Hepatocyte (in vitro differentiated cells): ENCODE measurements around the gene SPX. TPM values are rescaled to one million over a fixed set of nuclear protein-coding genes. Genes with fewer than 3 reads are reported as not detected.
A peak's percentile ranks its signal among the peaks of the same experiment; 100 is the strongest.

Experiments
- DNase-seq: peaks from one replicate; pipeline ENCODE4 v3.0.0-alpha.2; 2016; ENCODE audit warnings: low spot score
- H2AFZ ChIP-seq: fragments of 200-600 bp; sonication (generic); 2 replicates; pipeline ENCODE4 v1.6.0; 2016; ENCODE audit warnings: antibody characterized with exemption, mild to moderate bottlenecking
- H3K27ac ChIP-seq: fragments of 200-600 bp; sonication (generic); 2 replicates; pipeline ENCODE4 v1.5.1; 2016; ENCODE audit warnings: mild to moderate bottlenecking
- H3K27me3 ChIP-seq: fragments of 200-600 bp; sonication (generic); 2 replicates; pipeline ENCODE4 v1.6.1; 2016
- H3K36me3 ChIP-seq: fragments of 200-600 bp; sonication (generic); replicated peaks from 2 replicates; pipeline ENCODE4 v1.5.1; 2016; ENCODE audit warnings: low read depth; ENCODE audit not compliant: insufficient read depth
- H3K4me1 ChIP-seq: fragments of 200-600 bp; sonication (generic); 2 replicates; pipeline ENCODE4 v1.5.1; 2016; ENCODE audit warnings: mild to moderate bottlenecking, moderate library complexity; ENCODE audit not compliant: insufficient read depth
- H3K4me2 ChIP-seq: fragments of 200-600 bp; sonication (generic); 2 replicates; pipeline ENCODE4 v1.6.0; 2016
- H3K4me3 ChIP-seq: fragments of 200-600 bp; sonication (generic); 2 replicates; pipeline ENCODE4 v1.5.1; 2016; ENCODE audit warnings: mild to moderate bottlenecking
- H3K79me2 ChIP-seq: fragments of 200-600 bp; sonication (generic); 2 replicates; pipeline ENCODE4 v1.6.0; 2017; ENCODE audit warnings: mild to moderate bottlenecking
- H3K9me2 ChIP-seq: fragments of 200-600 bp; sonication (generic); replicated peaks from 2 replicates; pipeline ENCODE4 v1.6.0; 2017; ENCODE audit warnings: mild to moderate bottlenecking; ENCODE audit not compliant: insufficient read depth
- H3K9me3 ChIP-seq: fragments of 200-600 bp; sonication (generic); 2 replicates; pipeline ENCODE4 v1.5.1; 2016; ENCODE audit warnings: low read depth, mild to moderate bottlenecking
- H4K20me1 ChIP-seq: fragments of 200-600 bp; sonication (generic); 2 replicates; pipeline ENCODE4 v1.6.0; 2016; ENCODE audit warnings: mild to moderate bottlenecking; ENCODE audit not compliant: insufficient read depth, poor library complexity, severe bottlenecking
- EZH2 ChIP-seq: fragments of 200-600 bp; sonication (generic); IDR thresholded peaks from 2 replicates; pipeline ENCODE4 v1.6.1; 2016; ENCODE audit warnings: antibody characterized with exemption, mild to moderate bottlenecking, borderline replicate concordance
- EZH2phosphoT487 ChIP-seq: fragments of 200-600 bp; sonication (generic); IDR thresholded peaks from one replicate; pipeline ENCODE4 v1.6.1; 2018; ENCODE audit warnings: antibody characterized with exemption, mild to moderate bottlenecking, low read depth, moderate library complexity; ENCODE audit not compliant: unreplicated experiment, severe bottlenecking
- WGBS: methylation state at CpG from one replicate; pipeline ENCODE4 v1.1.6; 2016; ENCODE audit warnings: low lambda C conversion rate; ENCODE audit errors: missing lambda C conversion rate; 5-methylcytosine and 5-hydroxymethylcytosine counted together
- polyA plus RNA-seq: library from polyadenylated mRNA; unstranded; fragments of >200 nt; fragmentation: Nextera tagmentation; extraction: Ambion mirVana; gene quantifications from 2 replicates; pipeline ENCODE4 v1.2.1, GENCODE V29; 2016
- total RNA-seq: library from RNA; depleted of rRNA; stranded (reverse); fragments of >200 nt; gene quantifications from 2 replicates; pipeline ENCODE4 v1.2.3, GENCODE V29; 2014
- TF ChIP-seq, protein P1 (sequence below): fragments of 200-600 bp; sonication (generic); IDR thresholded peaks from 2 replicates; pipeline ENCODE4 v1.5.1; 2016; ENCODE audit warnings: antibody characterized with exemption, mild to moderate bottlenecking; ENCODE audit not compliant: poor library complexity

SPX gene
- total and polyA plus RNA-seq, 2 experiments from 2014 or later: 0.39 to 0.63 TPM

DNA sequence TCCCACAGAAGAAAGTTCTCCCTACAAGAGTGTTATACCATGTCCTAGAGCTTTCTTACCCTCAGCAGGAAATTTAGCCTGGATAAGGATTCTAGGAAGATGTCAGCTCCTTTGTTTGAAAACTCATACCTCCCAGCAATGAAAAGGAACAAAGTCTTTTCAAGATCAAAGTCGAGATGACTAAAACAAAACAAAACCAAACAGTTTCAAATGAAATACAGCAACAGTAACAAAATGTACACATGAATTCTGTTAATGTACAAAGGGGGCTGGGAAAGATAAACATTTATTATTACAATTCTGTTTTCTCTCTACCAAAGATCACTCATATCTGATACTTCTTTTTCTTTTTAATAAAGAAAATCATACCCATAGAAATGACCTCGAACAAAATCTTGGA, 36.8 kb downstream of the SPX start:
- Histone ChIP-seq H3K36me3 (no peaks in the 10 kb centered on the region), H3K27me3 (no peaks in the 10 kb centered on the region), H3K4me3 (no peak overlapping the region), H3K9me2 (no peaks in the 10 kb centered on the region), H3K79me2 (no peaks in the 10 kb centered on the region), H3K4me1 (peaks cover 4% of the 10 kb centered on the region), H3K4me2 (no peak overlapping the region), H3K27ac (no peak overlapping the region), H4K20me1 (no peaks in the 10 kb centered on the region), H2AFZ (no peak overlapping the region), H3K9me3 (no peaks in the 10 kb centered on the region)
- TF ChIP-seq, protein P1, sequence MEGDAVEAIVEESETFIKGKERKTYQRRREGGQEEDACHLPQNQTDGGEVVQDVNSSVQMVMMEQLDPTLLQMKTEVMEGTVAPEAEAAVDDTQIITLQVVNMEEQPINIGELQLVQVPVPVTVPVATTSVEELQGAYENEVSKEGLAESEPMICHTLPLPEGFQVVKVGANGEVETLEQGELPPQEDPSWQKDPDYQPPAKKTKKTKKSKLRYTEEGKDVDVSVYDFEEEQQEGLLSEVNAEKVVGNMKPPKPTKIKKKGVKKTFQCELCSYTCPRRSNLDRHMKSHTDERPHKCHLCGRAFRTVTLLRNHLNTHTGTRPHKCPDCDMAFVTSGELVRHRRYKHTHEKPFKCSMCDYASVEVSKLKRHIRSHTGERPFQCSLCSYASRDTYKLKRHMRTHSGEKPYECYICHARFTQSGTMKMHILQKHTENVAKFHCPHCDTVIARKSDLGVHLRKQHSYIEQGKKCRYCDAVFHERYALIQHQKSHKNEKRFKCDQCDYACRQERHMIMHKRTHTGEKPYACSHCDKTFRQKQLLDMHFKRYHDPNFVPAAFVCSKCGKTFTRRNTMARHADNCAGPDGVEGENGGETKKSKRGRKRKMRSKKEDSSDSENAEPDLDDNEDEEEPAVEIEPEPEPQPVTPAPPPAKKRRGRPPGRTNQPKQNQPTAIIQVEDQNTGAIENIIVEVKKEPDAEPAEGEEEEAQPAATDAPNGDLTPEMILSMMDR: no peak
- no peak for TF ChIP-seq EZH2phosphoT487
- TF ChIP-seq EZH2: no peak
- WGBS: 74% methylated on average over 2 of the region's 2 CpGs
- DNase-seq: no peak

DNA sequence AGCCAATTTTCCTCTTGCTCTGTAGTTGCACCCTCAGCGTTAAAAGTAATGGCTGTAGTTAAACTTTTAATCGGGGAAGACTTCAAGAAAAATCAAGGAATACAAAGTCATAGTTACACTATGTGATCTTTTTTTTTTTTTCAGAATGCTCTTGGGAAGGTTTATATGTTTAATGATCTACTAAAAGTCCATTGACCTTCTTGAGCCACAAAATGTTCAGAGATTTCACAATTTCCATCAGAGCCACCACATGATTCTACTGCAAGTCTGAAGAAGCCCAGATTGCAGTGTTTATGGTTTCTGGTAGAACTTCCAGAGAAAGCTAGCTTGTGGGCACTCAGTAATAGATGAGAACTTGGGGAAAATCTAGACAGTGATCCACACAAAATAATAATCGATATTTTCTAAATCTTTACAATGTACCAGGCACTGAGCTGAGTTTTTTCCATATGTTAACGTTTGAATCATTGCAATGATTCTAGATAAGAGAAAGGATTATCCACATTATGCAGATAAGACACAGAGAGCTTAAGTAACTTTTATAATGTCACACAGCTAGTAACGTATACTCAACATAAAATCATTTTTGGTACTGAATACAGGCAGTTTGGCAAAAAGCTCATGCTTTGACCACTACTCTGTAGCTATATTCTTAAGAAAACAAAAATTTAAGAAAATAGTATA, 40.3 kb downstream of the SPX start:
- Histone ChIP-seq H2AFZ (no peak overlapping the region), H3K9me3 (no peaks in the 10 kb centered on the region), H3K36me3 (no peaks in the 10 kb centered on the region), H3K79me2 (no peaks in the 10 kb centered on the region), H3K9me2 (no peaks in the 10 kb centered on the region), H3K27me3 (no peaks in the 10 kb centered on the region), H4K20me1 (no peaks in the 10 kb centered on the region), H3K4me2 (no peak overlapping the region), H3K27ac (peak overlapping the region; percentile 39), H3K4me3 (no peak overlapping the region), H3K4me1 (peaks cover 4% of the 10 kb centered on the region)
- DNase-seq: peak; percentile 14
- 75% methylated on average over 5 of the region's 5 CpGs for WGBS
- no peak for TF ChIP-seq EZH2phosphoT487

DNA sequence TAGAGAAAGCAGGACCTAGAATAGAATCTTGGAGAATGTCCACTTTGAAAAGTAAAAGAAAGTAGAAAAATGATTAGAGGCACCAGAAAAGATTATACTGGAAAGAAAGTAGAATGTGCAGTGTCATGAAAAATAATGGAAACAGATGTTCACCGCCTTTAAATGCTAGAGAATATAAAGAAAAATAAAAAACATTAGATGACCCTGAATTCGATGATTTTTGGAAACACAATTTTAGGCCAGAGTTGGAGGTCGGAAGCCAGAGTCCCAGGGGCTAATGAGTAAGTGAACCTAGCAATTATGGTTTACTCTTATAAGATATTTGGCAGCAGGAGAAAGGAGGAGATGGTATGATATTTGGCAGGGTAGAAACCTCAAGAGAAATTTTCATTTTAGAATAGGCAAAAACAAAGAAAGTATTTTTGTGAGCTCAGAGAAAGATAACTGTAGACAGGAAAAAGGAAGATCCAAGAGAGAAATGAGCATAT, 40.9 kb downstream of the SPX start:
- no peaks in the 10 kb centered on the region for H4K20me1 ChIP-seq
- H3K27ac ChIP-seq: peak overlapping the region; percentile 39
- no peak overlapping the region for H3K4me3 ChIP-seq
- WGBS: 98% methylated on average over 3 of the region's 3 CpGs
- peaks cover 4% of the 10 kb centered on the region for H3K4me1 ChIP-seq
- H3K4me2 ChIP-seq: no peak overlapping the region
- no peaks in the 10 kb centered on the region for H3K9me2 ChIP-seq
- no peaks in the 10 kb centered on the region for H3K9me3 ChIP-seq
- no peaks in the 10 kb centered on the region for H3K27me3 ChIP-seq
- no peaks in the 10 kb centered on the region for H3K79me2 ChIP-seq
- no peak overlapping the region for H2AFZ ChIP-seq
- TF ChIP-seq EZH2phosphoT487 (no peak), EZH2 (no peak)
- TF ChIP-seq, protein P1: no peak
- no peaks in the 10 kb centered on the region for H3K36me3 ChIP-seq
- no peak for DNase-seq

DNA sequence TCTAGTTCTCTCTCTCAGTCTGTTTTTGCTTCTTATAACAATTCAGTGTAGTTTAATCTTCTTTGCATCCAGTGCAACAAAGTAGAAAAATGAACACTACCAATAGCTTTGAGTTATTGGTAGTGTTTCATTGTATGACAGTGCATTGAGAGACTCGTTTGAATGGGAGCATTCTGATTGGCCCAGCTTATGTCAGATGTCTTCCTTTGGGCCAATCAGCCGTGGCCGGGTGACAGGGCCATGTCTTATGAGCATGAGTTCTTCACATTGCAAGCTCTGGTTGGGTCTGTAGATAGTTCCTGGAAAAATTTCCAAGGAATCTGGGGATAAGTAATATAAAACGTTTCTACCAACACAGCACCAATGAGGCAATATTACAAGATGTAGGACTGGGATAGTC, 42.0 kb downstream of the SPX start:
- DNase-seq: no peak
- H4K20me1 ChIP-seq: no peaks in the 10 kb centered on the region
- H3K4me3 ChIP-seq: no peak overlapping the region
- H3K9me3 ChIP-seq: no peaks in the 10 kb centered on the region
- peaks cover 4% of the 10 kb centered on the region for H3K4me1 ChIP-seq
- no peaks in the 10 kb centered on the region for H3K9me2 ChIP-seq
- no peak overlapping the region for H3K27ac ChIP-seq
- H3K27me3 ChIP-seq: no peaks in the 10 kb centered on the region
- TF ChIP-seq EZH2: no peak
- TF ChIP-seq, protein P1: no peak
- no peak for TF ChIP-seq EZH2phosphoT487
- H3K4me2 ChIP-seq: no peak overlapping the region
- no peaks in the 10 kb centered on the region for H3K79me2 ChIP-seq
- H3K36me3 ChIP-seq: no peaks in the 10 kb centered on the region
- WGBS: 89% methylated on average over 4 of the region's 4 CpGs
- no peak overlapping the region for H2AFZ ChIP-seq
